Ureter (tissue), 1 donor: ENCODE measurements around the gene THSD8. TPM values are rescaled to one million over a fixed set of nuclear protein-coding genes. Genes with fewer than 3 reads are reported as not detected.
A peak's percentile ranks its signal among the peaks of the same experiment; 100 is the strongest.

ENCODE experiments used
- DNase-seq: peaks from one replicate; pipeline ENCODE4 v3.0.0-alpha.2; 2020; ENCODE audit warnings: low spot score
- total RNA-seq: library from RNA; stranded (reverse); gene quantifications from one replicate; pipeline ENCODE4 v1.2.4, GENCODE V29; 2023
- donor health status: DM: yes; HTN: yes; CAD: no.

THSD8 gene
- 4.4 TPM for total RNA-seq

GRCh38 chr19:12801466-12802266 is at the start of gene THSD8, which contains the start of gene PRDX2:
Gene THSD8 (plus strand): TSS chr19:12802069. CDS start chr19:12802072, 3 bp downstream.
Gene PRDX2 (minus strand): TSS chr19:12801800. CDS start chr19:12801261, 539 bp downstream.
- no peak for DNase-seq

DNA sequence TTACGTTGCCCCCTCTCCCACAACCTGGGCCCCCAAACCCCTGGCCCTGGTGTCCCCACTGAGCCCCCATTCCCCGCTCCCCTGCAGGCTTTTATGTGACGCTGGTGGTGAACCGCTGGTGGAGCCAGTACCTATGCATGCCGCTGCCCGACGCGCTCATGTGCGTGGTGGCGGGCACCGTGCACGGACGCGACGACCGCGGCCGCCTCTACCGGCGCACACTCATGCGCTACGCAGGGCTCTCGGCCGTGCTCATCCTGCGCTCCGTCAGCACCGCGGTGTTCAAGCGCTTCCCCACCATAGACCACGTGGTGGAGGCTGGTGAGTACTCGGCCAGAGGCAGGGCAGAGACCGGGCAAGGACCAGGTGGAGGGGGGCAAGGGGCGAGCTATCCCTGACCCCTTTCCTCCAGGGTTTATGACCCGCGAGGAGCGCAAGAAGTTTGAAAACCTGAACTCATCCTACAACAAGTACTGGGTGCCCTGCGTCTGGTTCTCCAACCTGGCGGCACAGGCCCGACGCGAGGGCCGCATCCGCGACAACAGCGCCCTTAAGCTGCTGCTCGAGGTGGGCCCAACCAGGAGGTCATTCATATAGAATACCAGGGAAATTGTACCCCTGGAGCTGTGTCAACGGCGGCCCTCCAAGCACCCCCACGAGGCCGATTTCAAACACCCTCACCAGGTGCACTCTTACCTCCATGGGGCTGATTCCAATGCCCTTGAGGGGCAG is 47.2 kb upstream of the THSD8 start:
- DNase-seq, result no peak

DNA sequence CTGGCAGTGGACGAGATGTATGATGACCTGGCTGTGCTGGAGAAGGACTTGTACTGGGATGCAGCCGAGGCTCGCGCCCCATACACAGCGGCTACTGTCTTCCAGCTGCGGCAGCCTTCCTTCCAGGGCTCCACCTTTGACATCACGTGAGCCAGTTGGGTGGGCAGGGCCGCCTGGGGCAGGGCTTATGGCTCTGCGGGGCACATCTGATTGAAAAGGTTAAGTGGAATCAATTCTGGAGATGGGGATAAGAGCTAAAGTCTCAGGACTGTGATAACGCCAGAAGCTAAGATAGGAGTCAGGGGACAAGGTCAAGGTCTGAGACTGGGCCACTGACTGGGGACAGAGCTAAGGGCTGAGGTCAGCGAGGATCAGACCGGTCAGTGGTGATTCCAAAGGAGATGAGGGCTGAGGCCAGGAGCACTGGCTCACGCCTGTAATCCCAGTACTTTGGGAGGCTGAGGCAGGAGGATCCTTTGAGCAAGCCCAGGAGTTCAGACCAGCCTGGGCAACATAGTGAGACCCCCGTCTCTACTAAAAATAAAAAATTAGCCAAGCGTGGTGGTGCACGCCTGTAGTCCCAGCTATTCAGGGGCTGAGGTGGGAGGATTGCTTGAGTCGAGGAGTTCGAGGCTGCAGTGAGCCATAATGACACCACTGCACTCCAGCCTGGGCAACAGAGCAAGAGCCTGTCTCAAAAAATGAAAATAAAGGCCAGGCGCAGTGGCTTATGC is 45.6 kb upstream of the THSD8 start:
- no peak for DNase-seq

DNA sequence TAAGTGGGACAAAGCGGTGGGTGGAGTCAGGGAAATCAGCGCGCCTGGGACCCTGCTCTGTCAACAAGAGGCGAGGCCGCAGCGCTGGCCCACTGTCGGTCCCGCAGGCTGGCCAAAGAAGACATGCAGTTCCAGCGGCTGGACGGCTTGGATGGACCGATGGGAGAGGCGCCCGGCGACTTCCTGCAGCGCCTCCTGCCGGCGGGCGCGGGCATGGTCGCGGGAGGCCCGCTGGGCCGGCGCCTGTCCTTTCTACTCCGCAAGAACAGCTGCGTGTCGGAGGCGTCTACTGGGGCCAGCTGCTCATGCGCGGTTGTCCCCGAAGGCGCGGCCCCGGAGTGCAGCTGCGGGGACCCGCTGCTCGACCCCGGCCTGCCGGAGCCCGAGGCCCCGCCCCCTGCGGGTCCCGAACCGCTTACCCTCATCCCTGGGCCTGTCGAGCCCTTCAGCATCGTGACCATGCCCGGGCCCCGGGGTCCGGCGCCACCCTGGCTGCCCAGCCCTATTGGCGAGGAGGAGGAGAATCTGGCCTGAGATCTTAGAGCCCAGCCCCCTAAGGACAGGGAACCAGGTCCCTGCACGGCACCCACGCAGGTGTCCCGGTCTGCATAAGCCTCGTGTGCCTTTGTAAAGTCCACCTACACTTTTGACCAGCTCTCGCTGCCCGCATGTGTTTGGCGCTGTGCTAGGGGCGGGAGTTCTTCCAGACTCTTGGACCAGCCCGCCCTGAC is 44.2 kb upstream of the THSD8 start:
- no peak for DNase-seq

- no peak for DNase-seq
Observed at GRCh38 chr19:12759686-12760085, 42.2 kb upstream of the THSD8 start.

- DNase-seq, result no peak
Observed at GRCh38 chr19:12763100-12763499, 38.8 kb upstream of the THSD8 start.

- DNase-seq, result no peak
Observed at GRCh38 chr19:12764698-12765097, 37.2 kb upstream of the THSD8 start.

DNA sequence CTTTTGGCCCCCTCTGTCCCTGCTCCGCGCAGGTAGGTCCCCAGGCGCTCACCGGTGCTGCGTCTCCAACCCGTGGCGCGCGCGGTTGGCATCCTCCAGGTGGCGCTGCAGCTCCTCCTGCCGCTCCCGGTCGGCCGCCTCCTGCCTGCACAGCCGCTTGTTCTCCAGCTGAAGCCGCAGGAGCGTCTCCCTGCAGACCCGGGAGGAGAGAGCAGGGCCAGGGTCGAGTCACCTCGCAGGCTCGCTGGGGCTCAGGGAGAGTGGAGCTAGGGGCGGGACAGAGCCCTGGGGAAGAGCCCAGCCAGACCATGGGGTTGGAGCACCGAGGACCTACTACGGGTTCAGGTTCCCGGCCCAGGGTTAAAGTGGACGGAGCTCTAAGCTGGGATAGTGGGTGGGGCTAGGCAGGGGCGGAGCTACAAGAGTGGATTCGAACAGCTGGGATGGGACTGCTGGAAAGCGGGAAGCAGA is 35.8 kb upstream of the THSD8 start:
- peak; percentile 82 for DNase-seq

DNA sequence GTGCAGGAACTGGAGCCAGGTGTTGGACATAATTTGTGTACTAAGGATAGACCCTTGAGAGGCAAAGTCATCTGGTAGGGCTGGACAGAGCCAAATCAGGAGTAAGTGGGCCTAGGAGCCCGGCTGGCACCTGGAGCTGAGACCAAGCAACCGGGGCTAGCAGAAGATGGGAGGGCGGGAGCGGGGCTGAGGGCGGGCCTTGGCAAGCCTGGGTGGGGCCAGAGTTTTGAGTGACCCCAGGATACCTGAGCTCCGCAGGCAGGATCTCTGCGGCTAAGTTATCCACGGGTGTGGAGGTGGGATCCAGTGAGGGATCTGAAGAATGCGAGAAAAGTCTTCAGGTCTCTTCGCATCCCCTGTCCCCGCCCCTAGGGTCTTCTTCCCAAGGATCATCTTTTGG is 34.7 kb upstream of the THSD8 start:
- no peak for DNase-seq

DNA sequence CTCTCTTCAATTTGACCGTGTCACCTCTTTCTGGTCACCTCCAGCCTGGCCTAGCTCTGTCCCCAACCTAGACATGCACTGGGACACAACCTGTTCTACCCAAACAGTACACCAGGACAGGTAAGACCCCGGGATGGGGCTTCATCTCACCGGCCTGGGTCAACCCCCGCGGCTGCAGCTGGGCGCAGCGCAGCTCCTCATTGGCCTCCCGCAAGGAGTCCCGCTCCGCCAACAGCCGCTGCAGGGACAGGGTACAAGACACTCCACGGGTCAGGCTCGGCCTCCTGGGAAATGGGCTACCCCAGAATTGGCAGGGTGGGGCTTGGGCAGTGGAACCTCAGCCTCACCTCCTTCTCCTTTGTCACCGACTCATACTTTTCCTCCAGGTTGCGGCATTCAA is 34.2 kb upstream of the THSD8 start:
- no peak for DNase-seq

DNA sequence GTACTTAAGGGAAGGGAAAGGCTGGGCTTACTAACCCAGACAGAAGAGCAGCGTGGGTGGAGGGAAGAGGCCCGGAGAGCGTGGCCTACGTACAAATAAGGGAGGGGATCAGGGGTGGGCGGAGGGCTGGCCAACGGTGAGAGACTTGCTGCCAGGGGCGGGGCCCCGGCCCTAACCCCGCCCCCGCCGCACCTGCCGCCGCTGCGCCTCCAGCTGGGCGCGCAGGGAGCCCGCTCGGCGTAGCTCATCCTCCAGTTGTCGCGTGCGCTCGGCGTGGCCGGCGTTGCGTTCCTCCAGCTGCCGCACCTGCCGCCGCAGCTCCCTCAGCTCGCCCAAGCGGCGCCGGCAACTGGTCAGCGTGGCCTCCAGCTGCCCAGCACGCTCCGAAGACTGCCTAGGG is 32.2 kb upstream of the THSD8 start:
- no peak for DNase-seq

DNA sequence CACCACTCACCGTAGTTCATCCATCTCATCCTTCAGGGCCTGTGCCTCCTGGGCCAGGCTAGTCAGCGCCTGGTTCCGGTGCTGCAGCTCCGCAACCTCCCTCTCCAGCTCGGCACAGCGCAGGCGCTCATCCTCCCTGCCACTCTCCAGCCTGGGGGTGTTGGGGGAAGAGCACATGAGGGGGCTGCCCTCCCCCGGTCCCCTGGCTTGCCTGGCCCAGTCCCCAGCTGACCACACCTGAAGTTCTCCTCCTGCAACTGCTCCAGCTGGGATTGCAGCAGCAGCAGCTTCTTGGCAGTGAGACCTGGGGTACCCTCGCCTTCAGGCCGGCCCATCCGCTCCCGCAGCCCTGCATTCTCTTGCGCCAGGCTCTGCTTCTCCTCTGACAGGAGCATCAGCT is 30.9 kb upstream of the THSD8 start:
- no peak for DNase-seq

DNA sequence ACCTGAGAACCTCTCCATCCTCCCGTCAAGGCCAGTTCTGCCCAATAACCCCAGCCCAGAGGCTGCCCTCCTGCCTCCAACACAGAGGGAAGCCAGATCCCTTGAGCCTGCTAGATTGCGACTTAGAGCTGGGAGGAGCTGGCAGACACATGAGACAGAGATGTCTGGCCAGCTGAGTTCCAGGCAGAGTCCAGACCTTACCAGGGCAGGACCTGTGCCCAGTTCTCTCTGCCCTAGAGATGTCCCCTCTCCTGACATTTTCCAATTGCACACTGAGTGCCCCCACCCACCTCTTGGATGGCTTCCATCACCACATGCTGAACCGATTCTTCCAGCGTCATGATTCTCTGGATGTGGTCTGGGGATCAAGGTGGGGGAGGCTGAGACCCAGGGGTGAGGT is 29.5 kb upstream of the THSD8 start:
- DNase-seq, result no peak

DNA sequence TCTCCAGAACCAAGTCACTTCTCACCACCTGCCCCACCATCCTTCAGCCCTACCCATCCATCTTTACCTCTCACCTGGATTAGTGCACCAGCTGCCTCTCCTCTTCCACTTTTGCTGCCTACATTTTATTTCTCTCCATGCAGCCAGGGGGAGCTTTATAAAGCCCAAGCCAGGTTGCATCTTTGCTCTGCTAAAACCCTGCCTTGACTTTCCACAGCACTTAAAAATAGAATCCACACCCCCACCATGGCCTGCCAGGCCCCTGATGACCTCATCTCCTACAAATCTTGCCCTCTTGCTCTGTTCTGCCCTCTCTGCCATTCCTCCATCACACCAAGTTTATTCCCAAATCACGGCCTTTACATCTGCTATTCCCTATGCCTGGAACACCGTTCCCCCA is 28.3 kb upstream of the THSD8 start:
- no peak for DNase-seq

- peak; percentile 96 for DNase-seq
Observed at GRCh38 chr19:12774588-12775555, 27.0 kb upstream of the THSD8 start, which contains the start of gene HOOK2. Gene HOOK2 (minus strand): TSS chr19:12775552. CDS start chr19:12775449, 103 bp downstream.

- peak; percentile 86 for DNase-seq
Observed at GRCh38 chr19:12777217-12778016, 24.5 kb upstream of the THSD8 start.

DNA sequence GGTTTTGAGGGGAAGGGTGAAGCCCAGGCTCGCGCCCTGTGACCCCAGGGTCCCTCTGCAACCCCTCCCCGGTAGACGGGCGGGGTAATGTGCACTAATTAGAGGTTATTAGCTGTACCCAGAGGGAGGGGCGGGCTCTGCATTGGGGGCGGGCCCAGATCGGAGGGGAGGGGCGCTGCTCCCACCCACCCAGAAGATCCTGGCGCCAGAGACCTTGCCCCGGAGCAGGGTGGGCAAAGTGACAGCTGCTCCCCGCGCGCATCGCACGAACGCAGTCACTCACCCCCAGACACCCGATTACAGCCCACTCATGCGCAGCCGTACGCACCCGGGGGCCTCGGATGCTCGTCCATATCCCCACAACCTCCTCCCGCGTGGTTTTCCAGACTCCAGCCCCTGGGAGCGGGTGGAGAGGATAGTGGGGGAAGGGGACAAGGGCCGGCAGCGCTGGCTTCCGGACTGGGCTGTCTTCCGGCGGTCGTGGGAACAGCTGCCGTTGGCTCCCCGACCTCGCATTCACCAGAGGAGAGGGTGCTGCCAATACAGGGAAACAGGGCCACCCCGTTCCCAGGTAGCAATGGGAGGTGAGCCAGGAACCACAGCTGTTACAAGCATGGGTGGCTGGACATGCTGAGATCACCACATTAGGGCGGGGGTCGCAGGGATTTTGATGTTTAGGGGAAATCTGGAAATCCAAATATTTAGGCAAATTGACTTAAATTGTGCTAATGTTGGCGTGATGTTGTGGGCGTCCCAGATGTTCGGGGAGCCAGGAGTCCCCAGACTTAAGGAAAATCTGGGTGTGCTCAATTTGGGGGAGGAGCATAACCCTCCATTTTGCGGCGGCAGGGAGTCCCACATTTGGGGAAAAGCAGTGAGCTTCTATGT is 23.6 kb upstream of the THSD8 start:
- peak; percentile 83 for DNase-seq

DNA sequence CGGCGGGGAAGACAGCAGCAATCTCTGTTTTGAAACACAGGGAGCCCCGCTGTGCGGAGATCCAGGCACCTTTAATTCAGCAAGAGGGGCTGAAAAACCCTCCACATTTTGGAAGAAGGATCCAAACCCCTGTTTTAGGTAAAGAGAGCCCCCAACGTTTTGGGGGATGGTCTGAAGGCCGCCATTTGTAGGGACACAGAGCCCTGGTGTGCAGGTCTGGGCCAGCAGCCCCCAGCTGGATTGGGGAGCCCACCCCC is 23.0 kb upstream of the THSD8 start:
- no peak for DNase-seq
